Measurements from ENCODE around the gene RETN.

RETN gene

GRCh38 chr19:7661744-7662538 is 6.9 kb upstream of the RETN start:
- no peak for DNase-seq

DNA sequence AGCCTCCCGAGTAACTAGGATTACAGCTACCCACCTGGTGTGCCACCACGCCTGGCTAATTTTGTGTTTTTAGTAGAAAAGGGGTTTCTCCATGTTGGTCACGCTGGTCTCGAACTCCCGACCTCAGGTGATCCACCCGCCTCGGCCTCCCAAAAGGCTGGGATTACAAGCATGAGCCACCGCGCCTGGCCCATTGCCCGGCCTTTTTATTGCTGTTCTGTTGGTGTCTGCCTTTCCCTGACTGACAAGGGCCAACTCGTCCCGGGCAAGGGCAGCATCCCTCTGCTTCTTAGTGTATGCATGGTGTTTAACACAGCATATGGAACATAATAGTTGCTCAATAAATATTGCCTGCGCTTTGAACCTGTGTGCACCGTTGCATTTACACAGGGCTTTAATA is 6.2 kb upstream of the RETN start:
- DNase-seq = no peak

DNA sequence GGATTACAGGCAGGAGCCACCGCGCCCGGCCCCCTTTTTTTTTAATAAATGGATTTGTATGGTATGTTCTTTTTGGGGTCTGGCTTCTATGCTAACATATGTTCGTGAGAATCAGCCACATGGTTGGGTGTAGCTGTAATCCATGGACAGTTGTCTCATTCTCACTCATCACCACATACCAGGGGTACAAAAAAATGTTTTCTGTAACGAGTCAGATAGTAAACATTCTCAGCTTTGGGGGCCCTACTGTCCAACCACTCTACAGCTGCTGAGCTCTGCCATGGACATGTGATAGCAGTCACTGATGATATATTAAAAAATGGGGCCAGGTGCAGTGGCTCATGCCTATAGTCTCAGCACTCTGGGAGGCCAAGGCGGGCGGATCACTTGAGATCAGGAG is 5.1 kb upstream of the RETN start:
- no peak for DNase-seq

GRCh38 chr19:7665076-7665475 is 3.8 kb upstream of the RETN start:
- no peak for DNase-seq

DNA sequence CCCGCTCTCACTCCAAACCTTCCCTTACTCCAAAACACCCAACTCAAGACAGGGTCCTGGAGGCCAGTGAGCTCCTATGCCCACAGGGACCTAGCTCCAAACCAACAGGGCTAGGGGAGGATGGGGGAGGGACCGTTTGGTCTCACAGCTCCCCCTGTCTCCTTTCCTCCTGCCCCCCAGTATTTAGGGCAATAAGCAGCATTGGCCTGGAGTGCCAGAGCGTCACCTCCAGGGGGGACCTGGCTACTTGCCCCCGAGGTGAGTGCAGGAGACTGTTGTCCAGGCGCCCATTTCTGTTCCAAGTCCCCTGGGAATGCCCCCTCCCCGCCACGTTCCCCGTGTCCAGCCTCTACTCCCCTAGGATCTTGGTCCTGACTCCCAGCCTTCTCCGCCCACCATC is 792 bp downstream of the RETN start:
- DNase-seq = no peak

DNA sequence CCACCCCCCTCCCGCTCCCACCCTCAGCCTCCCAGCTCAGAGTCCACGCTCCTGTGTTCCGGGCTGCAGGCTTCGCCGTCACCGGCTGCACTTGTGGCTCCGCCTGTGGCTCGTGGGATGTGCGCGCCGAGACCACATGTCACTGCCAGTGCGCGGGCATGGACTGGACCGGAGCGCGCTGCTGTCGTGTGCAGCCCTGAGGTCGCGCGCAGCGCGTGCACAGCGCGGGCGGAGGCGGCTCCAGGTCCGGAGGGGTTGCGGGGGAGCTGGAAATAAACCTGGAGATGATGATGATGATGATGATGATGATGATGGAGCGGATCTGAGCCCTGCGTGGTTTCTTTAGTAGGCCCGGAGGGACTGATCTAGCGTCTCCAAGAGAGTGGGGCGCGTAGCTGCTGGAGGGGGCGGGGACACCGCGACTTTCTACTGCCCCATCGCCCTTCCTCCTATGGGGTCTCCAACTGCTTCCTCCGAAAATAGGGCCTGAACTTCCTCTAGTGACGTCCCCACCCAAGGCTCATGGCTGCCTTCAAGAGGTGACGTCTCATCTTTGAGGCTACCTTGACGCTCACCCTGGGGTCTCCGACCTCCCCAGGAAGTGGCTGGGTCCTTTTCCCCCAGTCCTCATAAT is 1.4 kb downstream of the RETN start:
- peak; percentile 72 to 80 for DNase-seq

DNA sequence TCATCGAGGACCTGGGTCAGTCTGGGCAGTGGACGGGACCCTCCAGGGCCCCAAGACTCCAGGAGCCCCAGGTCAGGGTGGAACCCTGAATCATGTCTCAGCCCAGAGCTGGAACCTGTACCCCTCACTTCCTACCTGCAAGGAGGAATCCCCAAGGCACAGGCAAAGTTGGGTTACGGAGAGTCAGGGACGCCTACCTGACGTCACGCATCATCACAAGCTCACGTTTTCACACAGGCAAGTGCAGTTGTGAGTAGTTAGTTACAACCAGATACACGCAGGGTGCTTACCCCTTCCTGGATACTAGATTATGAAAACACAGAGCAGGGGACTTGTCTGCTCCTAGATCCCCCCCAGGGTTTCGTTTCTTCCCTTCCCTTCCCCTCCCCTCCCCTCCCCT is 1.9 kb downstream of the RETN start:
- DNase-seq = no peak

DNA sequence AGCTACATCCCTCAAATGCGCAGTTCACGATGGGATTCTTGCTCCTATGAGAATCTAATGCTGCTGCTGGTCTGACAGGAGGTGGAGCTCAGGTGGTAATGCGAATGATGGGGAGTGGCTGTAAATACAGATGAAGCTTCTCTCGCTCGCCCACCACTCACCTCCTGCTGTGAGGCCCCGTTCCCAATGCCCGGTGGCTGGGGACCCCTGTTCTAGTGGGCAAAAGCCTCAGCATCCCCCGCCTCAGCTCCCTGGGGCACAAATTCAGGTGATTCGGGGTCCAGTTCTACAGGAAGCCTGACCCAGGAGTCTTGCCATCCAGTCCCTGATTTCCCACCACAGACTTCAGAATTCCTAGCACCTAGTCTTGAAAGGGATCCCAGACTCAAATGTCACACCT is 3.7 kb downstream of the RETN start:
- DNase-seq = no peak

DNA sequence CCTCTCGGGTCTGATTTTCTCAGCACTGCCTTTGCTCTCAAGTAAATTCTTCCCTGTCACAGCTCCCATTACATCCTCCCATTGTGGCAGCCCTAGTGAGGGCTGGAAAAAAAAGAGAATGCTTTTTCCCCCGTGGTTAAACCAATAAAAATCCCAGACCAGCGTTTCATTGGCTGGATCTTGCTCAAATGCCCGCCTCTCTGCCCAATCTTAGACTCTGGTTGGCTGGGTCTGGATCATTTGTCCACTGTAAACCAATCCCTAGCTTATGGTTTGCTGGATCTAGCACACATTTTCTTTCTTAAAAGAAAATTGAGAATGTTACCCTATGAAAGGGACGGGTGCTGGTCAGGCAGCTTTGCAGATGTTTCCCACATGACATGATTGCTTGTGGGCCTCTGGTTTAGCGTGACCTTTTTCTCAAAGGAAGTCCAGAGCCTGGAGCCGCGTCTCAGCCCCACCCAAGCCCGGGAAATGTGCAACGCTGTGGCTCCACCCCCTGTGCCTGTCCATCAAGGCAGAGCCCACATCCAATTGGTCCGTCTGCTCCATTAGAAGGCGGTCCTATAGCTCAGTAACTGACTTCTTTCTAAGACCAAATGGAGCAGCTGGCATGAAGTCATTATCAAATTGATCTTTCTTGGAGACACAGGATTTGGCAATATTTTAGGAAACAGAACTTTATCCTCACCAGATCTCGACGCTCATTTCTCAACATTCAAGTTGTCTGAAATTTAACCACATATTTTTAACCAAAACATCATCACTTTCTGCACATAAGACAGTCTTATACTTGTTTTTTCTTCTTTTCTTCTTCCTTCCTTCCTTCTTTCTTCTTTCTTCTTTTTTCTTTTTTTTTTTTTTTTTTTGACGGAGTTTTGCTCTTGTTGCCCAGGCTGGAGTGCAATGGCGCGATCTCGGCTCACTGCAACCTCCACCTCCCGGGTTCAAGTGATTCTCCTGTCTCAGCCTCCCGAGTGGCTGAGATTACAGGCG is 5.5 kb downstream of the RETN start:
- DNase-seq = peak; percentile 98 to 99

DNA sequence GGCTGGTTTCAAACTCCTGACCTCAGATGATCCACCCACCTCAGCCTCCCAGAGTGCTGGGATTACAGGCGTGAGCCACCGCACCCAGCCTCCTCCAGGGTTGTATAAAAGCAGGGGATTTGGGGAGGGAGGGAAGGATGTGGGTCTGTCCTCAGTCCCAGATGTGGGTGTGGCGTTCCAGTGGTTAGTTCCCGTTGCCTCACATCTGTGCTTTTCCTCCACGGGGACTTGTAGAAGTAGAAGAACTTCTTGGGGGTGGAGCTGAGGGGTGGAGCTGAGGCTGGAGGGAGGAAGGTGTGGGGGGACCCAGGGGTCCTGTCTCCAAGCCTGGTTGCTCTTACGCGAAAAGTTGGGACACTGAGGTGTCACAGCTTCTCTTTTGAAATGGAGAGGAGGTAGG is 7.5 kb downstream of the RETN start:
- peak; percentile 90 to 93 for DNase-seq

- DNase-seq = peak; percentile 84 to 85
Observed at GRCh38 chr19:7676854-7677253, 8.0 kb downstream of the RETN start, which contains the start of gene MCEMP1. TSS of gene MCEMP1 (plus strand) at chr19:7677090. CDS start at chr19:7677121, 31 bp downstream.

DNA sequence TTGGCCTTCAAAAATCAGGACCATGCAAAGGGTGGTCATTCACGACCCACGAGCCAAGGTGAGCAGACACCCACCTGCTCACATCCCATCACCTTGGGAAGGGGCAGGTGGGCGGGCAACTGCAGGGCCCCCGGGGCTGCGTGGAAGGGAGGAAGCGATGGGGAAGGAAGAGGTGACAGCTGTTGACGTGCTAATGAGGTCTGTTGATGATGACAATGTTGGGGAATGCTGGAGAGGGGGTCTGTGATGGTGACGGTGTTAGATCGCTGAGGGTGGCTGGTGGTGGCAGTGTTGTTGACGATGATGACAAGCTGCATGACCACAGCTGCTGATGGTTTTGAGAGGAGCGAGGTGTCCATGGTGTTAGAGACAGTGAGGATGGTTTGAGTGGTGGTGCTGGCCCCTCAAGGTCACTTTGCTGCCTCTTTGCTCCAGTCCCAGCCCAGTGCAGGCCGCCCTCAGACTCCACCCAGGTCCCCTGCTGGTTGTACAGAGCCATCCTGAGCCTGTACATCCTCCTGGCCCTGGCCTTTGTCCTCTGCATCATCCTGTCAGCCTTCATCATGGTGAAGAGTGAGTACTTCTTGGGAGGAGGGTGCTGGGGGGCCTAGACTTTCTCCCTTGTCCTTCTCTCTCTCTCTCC is 8.9 kb downstream of the RETN start:
- DNase-seq = peak; percentile 34 to 50

DNA sequence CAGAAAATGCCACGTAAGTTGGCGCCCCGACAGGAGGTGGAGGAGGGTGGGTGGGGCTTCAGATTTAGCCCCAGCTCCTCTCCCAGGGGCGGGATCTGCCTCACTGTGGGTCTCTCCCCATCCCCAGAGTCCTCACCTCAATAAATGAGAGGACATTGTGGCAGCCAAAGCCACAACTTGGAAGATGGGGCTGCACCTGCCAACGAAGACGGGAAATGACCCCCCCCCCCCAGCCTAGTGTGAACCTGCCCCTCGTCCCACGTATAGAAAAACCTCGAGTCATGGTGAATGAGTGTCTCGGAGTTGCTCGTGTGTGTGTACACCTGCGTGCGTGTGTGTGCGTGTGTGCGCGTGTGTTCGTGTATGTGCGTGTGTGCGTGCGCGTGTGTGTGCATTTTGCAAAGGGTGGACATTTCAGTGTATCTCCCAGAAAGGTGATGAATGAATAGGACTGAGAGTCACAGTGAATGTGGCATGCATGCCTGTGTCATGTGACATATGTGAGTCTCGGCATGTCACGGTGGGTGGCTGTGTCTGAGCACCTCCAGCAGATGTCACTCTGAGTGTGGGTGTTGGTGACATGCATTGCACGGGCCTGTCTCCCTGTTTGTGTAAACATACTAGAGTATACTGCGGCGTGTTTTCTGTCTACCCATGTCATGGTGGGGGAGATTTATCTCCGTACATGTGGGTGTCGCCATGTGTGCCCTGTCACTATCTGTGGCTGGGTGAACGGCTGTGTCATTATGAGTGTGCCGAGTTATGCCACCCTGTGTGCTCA is 10.3 kb downstream of the RETN start:
- peak; percentile 52 to 74 for DNase-seq

DNA sequence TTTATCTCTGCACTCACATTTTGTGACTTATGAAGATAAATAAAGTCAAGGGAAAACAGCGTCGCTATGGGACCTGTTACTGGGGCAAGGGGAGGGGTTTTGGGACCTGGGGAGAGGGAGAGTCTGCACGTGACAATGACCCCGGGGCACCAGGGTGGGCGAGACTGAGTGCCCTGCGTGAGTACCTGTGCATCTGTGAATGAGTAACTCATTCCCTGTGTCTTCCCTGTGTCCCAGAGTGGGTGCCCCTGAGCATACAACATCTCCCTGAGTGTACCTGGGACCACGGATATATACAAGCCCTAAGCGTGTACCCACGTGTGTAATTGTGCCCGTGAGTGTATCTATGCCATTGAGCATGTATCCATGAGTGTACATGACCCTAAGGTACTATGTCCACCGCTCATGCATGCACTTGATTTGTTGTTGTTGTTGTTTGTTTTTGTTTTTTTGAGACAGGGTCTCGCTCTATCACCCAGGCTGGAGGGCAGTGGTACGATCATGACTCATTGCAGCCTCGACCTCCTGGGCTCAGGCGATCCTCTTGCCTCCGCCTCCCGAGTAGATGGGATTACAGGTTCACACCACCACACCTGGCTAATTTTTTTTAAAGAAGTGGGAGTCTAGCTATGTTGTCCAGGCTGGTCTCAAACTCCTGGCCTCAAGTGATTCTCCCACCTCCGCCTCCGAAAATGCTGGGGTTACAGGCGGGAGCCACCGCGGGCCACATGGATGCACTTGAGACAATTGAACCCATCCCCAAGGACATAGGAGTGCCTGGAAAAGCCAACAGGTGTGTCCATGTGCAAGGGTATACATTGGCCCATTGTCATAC is 11.1 kb downstream of the RETN start:
- no peak for DNase-seq

DNA sequence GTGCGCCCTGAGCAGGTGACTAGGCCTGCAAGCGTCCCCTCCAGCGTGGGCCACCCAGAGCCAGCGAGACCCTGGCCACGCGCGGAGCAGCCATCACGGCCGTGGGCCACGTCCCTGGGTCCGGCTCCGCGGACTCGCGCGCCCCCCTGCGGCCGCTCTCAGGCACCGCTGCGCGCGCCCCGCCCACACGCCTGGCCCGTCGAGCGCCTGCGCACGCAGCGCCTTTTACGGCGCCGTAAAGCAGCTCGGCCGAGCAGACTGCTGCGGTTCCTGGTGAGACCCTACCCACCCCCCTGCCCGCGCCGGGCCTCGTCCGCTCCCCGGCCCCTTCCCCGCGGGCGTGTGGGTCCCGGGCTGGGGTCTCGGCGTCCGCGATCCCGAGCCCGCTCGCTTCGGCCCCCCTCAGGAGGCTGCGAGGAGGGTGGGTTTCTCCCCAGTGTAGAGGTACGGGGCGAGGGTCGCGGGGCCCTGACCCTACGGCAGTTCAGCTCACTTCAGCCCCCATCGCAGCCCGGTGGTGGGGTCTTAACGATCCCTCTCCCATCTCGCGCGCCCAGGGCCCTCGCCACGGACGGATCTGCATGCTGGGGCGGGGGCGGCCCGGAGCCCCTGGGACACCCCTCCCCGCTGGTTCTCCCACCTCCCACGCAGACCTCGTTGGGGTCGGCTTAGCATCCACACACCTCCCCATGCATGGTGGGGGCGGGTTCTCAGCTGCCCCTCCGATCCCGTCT is 11.9 kb downstream of the RETN start, which contains the start of gene TRAPPC5:
TSS of gene TRAPPC5 (plus strand) at position 228 of the 734 bp plus-strand sequence. CDS start 1,421 bp downstream, outside the sequence.
- peak; percentile 88 to 94 for DNase-seq

GRCh38 chr19:7681340-7682174 is 12.7 kb downstream of the RETN start:
- peak; percentile 92 for DNase-seq

GRCh38 chr19:7682175-7682855 is 13.5 kb downstream of the RETN start:
- DNase-seq = no peak
